Stomach (tissue), 4 donors: Measurements from ENCODE around the gene C20orf204.

Source experiments
- POLR2A ChIP-seq, 4 donors: fragments of 450-650 bp; IDR thresholded peaks; one replicate each; pipeline ENCODE4 v1.6.1; 2016; ENCODE audit warnings: antibody characterized with exemption in 4 of 4, control low read depth in 2 of 4, mild to moderate bottlenecking in 1 of 4, moderate library complexity in 1 of 4
- POLR2AphosphoS5 ChIP-seq, 3 donors: sonication (generic); formaldehyde crosslinking; IDR thresholded peaks; one replicate each; pipeline ENCODE4 v1.6.1; 2016; ENCODE audit warnings: antibody characterized with exemption in 3 of 3
- TF ChIP-seq, protein P1 (sequence below), 7 experiments: fragments of 450-650 bp in 4 of 7; fragments of 200-600 bp in 3 of 7; sonication (generic) in 3 of 7; IDR thresholded peaks; one replicate each; pipeline ENCODE4 v1.5.1; 2016 to 2019; ENCODE audit warnings: antibody characterized with exemption in 7 of 7, control low read depth in 2 of 7, mild to moderate bottlenecking in 1 of 7

GRCh38 chr20:64033981-64034493 is 1.9 kb upstream of the C20orf204 start:
- TF ChIP-seq, protein P1, sequence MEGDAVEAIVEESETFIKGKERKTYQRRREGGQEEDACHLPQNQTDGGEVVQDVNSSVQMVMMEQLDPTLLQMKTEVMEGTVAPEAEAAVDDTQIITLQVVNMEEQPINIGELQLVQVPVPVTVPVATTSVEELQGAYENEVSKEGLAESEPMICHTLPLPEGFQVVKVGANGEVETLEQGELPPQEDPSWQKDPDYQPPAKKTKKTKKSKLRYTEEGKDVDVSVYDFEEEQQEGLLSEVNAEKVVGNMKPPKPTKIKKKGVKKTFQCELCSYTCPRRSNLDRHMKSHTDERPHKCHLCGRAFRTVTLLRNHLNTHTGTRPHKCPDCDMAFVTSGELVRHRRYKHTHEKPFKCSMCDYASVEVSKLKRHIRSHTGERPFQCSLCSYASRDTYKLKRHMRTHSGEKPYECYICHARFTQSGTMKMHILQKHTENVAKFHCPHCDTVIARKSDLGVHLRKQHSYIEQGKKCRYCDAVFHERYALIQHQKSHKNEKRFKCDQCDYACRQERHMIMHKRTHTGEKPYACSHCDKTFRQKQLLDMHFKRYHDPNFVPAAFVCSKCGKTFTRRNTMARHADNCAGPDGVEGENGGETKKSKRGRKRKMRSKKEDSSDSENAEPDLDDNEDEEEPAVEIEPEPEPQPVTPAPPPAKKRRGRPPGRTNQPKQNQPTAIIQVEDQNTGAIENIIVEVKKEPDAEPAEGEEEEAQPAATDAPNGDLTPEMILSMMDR (IDR thresholded peaks at IDR 0.05) = no peak
- TF ChIP-seq POLR2AphosphoS5 (IDR thresholded peaks at IDR 0.05) = no peak
- no peak for TF ChIP-seq POLR2A (IDR thresholded peaks at IDR 0.05)
